GM20431 (cell line): ENCODE results near the gene SPATA32.

Experiments used
- in situ Hi-C: fragments of 300-500 bp; cut with MseI, MboI; formaldehyde crosslinking; loops from one replicate; pipeline ENCODE4 v1.15.0; 2020; ENCODE audit warnings: low sequenced_read_pairs; ENCODE audit not compliant: unreplicated experiment

The SPATA32 gene

DNA sequence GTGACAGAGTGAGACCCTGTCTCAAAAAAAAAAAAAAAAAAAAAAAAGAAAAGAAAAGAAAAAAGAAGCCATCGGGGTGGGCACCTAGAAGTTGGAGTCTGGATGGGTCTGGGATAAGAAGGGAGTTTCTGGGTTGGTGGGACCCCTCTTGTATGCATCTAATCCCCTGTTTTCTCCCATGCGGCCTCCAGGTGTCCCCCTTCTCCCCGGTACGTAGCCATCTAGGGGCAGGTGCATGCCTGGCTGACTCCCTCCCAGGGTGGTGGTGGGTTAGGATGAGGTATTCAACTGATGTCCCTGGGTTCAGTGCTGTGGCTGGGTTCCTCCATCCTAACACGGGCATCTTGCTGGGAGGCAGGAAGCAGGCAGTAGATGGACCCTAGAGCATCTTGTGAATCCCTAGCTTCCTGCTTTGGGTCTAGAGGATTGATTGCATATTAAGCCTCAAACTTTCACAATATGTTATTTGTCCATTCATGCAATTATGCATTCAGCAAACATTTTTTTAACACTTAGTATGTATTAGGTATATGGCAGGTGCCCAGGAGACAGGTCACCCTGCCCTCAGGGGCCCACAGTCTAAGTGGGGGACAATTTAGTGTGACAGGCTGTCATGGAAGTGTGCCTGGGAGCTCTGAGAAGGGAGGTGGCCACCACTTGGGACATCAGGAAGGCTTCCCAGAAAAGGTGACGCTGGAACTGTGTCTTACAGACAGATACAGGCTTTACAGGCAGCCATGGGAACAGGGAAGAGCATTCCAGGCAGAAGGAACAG is 27.1 kb downstream of the SPATA32 start:
- in situ Hi-C loops: no loop called here

- in situ Hi-C loops: no loop called here
Measured at GRCh38 chr17:45233423-45233924, 28.4 kb downstream of the SPATA32 start.

GRCh38 chr17:45232514-45233422 is 29.1 kb downstream of the SPATA32 start:
- in situ Hi-C loops: no loop called here

GRCh38 chr17:45231481-45232116 is 30.3 kb downstream of the SPATA32 start:
- in situ Hi-C loops: no loop called here

DNA sequence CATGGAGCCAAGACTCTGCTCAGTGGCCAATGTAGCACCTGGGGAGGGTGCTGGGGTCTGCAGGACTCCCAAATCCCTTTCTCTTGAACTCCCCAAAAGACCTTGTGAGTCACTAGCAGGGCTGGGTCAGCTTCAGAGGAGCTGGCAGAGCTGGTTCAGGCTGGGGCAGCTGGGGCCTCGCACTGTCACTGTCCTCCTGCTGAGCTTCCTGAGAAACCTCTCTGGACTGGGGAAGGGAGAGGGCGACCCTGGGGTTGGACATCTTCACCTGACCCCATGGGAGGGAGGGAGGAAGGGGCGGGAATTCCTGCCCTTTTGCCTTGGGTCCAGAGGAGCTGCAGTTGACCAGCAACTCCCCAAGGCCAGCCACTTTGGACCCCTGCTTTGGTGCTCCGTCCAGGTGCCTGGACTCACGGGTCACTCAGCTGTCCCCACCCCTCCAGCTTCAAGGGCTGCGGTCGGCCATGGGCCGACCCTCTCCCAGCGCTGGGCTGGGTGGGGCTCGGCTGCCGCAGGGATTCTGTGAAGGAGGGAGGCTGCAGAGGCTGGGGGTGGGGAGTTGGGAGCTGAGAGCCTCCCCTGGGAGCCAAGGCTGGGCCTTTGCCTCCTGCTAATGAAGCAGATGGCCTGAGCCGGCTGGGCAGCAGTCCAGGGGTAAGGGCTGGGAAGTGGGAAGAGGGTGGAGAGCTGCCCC is 31.0 kb downstream of the SPATA32 start:
- in situ Hi-C loops: no loop called here

DNA sequence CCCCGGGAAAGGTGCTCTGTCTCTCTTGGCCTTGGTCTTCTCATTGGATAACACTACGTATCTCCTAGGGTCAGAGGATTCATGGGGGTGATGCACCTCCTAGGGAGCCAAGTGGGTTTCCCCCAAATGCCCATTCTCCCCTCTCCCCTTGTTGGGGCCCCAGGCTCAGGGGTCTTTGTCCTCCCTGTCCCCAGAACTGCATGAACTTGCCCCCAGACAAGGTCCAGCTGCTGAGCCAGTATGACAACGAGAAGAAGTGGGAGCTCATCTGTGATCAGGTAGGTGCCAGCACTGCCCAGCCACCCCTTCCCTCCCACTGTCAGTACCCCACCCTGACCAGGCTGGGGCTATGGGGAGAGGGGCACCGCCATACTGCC is 31.5 kb downstream of the SPATA32 start:
- in situ Hi-C loops: no loop called here

DNA sequence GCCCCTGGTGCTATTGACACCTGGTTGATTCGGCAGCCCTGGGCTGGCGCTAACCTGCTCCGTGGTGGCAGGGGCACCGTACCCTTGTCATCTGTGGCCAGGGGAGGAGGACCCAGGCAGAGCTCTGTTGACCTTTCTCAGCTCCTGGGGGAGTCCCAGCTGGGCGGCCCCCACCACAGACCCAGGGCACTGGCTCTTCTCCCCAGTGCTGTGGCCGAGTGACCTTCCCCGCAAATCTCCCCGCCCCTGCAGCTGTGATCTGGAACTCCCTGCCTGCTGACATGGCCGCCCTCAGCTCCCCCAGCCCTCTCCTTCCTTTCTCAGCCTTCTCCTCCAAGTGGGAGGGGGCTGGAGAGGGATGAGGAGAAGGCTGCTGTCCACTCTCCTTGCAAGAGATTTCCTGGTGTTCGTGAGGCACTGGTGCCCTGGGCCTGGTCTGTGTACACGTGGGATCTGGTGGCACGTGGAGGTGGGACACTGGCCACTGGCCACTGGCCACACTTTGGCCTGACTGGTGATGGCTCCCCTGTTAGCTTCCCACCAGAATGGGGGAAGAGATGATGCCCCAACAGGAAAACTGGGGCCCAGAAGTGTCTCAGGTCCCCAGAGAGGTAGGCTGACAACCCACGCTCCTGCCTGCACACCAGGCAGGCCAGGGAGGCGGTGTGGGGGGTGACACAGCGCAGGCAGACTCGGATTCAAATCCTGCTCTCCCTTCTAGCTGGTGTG is 32.0 kb downstream of the SPATA32 start:
- in situ Hi-C loops: no loop called here

- in situ Hi-C loops: no loop called here
Measured at GRCh38 chr17:45228763-45229539, 32.9 kb downstream of the SPATA32 start.

DNA sequence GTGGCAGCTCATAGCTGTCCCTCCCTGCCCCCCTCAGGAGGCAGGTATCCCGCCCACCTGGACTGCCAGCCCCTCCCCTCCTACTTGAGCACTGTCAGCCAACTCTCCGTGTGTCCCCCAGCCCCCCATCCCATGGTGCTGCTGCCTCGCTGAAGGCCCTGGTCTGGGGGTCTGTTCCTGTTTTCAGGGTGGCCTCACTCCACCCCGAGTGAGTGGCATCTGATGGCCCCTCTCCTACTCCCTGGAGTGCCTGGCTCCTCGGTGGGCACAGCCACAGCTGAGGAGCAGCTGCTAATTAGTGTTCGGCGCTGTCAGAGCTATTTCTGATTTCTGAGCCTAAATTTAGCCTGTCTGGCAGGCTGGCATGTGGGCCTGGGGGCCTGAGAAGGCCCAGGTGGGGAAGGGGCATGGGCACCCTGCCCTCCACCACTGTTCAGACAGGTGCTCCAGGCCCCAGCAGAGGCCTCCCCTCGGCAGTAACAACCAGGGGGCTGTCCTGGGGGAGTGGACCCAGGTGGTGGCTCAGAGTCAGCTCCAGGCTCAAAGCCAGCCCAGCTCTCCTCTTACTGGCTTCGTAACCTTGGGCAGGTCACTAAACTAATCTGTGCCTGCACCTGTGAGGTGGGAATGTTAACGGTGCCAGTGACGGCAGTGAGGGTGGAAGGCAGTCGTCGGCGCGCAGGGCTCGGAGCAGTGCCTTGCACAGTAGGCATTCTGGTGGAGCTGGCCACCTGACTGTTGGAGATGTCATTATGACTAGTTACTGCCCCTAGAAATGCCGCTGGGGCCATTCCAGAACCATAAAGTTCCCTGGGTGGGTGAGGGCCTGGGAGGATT is 33.8 kb downstream of the SPATA32 start:
- in situ Hi-C loops: no loop called here

DNA sequence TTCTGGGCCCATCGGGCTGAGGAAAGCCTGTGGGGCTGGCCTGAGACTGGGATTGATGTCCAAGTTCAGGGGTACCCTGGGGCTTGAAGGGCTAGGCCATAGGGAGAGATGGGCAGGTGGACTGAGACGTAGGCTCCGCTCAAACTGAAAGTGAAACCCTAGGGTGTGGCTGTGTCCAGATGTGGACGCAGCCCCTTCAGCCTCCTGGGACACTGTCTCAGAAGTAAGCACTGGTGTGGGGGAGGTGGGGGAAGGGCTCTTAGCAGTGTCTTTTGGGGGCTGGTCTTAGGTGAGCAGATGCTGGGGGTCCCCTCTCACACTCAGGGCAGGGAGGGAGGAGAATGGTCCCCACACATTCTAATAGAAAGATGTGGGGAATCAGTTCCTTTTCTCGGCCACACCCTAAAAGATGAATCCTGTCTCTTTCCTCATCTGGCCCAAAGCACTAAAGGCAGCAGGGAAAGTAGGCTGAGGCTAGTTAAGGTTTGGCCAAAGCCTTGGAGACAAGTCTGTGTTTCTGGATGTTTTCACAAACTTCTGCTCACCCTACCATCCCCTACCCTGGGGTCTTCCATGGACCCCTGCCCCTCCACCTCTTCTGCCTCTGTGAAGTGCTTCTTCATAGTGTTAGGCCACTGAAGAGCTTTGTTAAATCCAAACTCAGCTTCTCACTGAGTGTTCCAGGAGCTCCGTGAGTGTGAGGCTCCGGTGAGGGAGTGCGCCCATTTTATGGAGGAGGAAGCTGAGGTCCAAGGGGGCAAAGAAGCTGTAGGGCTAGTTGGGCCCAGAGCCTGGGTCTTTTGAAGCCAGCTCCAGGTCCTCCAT is 34.6 kb downstream of the SPATA32 start:
- in situ Hi-C loops: no loop called here

DNA sequence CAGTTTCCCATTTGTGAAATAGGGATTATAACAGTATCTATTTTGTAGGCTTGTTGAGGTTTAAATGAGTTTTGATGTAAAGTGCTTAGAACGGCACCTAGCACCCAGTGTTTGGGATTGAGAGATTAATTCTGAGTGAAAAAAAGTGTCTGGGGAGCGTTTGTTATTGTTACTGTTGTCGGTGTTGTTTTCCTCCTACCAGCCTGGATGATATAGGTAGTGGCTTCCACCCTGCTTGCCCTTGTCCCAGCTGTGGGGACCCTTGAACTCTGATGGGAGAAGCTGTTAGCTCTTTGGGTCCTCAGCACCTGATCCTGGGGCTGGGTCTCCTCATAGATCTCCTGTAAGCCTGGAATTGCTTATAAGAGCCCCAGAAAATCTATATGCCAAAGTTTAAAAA is 35.3 kb downstream of the SPATA32 start:
- in situ Hi-C loops: no loop called here

GRCh38 chr17:45225964-45226530 is 35.8 kb downstream of the SPATA32 start:
- in situ Hi-C loops: no loop called here

- in situ Hi-C loops: no loop called here
Measured at GRCh38 chr17:45225051-45225700, 36.7 kb downstream of the SPATA32 start.

DNA sequence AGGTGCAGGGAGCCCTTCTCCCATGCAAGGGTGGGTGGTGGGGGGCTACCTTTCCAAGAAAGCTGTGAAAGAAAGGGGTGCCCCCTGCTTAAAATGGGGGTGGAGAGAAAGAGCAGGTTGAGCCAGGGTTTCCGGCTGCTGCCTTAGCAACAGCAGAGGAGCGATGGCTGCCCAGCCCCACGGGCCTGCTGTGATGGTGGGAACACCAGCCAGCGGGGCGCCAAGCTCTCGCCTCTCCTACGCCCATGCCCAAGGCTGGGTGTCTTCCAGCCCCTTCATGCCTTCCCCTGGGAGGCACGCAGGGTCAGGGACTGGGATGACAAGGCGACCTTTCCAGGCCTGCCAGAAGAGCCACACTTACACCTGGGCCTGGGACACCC is 37.2 kb downstream of the SPATA32 start:
- in situ Hi-C loops: no loop called here

- in situ Hi-C loops: no loop called here
Measured at GRCh38 chr17:45223539-45224528, 38.1 kb downstream of the SPATA32 start.
